SH-SY5Y (cell line): ENCODE data around the gene EVI2A.

Experiments used
- GATA2 ChIP-seq: IDR thresholded peaks from 2 replicates; pipeline ENCODE4 v1.6.1; 2011; ENCODE audit warnings: mild to moderate bottlenecking, low read depth, low read length
- GATA3 ChIP-seq: IDR thresholded peaks from 2 replicates; pipeline ENCODE4 v1.6.1; 2011; ENCODE audit warnings: low read depth, mild to moderate bottlenecking, low read length, moderate library complexity

Gene EVI2A

DNA sequence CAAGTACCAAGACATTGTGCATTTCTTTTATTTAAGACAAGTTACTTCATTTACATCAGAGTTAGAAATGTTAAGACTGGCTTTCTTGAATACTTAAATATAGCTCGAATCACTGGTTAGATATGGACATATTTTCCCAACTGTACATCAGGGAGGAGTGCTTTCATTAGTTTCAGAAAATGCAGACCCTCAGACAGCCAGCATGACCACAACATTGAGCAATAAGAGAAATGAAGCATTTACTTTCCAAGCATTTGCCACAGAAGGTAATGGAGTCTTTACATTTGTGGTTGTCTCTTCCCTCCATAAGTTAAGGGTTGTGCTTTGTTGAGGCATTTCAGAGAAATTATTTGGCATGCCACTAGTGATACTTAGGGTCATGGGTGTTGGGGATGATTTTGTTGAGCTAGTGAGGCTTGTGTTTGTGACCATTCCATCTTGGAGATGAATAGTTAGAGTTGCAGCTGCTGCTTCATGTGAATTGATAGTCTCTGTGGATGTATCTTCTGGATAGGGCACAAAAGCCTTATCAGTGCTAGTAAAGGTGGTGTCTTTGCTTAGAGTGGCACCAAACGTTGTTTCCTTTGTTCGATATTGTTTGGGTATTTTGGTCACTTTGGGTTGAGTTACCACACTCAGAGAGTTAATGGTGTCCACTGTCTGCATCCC lies 26.5 kb downstream of the EVI2A start:
- no peak for TF ChIP-seq GATA2
- no peak for TF ChIP-seq GATA3

DNA sequence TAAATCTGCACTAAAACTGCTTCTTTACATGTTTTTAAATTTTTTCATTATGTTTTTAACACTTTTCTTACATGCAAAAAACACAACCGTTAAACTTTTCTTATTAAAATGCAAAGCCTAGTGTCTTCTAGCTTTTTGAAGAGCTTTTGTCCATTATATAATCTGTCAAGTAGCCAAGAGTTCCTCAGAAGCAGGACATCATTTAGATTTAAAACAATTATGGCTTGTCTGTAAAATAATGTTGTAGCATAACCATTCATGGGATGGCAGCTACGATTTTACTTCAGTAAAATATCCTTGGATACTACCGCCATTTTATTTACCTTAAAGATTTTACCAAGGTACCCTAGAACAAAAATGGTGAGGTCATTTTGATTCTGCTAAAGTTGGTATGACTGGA lies 27.2 kb downstream of the EVI2A start:
- TF ChIP-seq GATA2 (no peak), GATA3 (no peak)

DNA sequence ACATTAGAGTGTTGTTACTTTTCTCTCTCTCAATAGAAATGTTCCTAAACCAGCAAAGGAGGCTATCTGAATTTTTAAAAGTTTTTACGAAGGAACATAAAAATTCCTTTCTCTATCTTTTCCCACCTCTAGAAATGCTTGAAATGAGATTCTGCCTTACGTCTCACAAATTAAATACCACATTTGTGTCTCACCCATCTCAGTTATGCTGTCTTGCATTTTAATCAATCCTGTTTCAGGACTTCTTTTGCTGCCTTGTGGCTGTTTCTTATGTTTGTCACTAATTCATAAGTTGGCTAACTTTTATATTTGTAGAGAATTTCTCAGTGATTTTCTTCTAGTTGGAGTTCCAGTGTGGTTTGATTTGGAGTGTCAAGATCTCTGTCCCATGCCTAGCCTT lies 27.8 kb downstream of the EVI2A start:
- TF ChIP-seq GATA3 (no peak), GATA2 (no peak)

DNA sequence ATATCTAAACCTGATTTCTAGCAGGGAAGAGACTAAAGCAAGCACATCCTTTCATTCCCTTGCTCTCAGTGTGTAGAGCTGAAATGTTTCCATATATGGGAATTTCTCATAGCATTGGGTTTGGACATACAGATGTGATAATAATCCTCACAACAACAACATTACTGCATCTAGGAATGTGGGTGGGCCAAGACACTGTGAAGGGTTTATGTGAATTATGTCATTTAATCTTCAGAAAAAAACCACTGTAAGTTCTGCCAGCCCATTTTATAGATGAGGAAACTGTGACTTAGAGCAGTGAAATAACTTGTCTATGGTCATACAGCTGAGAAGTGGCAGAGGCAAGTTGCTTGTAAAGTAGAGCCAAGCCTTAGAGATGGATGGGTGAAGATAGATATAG lies 29.6 kb downstream of the EVI2A start:
- TF ChIP-seq GATA3: no peak
- no peak for TF ChIP-seq GATA2

DNA sequence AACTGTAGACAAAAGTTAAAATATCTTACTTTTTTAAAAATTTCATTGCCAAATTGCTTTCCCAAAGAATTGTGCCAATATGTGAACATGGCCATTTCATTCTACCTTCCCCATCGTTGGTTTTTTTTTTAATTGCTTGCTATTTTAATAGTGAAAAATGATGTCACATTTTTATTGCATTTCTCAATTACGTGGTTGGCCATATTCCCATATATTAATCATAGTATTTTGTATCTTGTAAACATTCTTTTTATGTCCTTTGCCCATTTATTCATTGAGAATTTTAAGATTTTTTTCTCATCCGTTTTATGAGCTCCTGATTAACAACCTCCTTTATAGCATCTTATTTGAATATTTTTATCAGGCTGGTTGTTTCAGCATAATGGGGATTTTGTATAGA lies 31.6 kb downstream of the EVI2A start:
- TF ChIP-seq GATA3 (no peak), GATA2 (no peak)

DNA sequence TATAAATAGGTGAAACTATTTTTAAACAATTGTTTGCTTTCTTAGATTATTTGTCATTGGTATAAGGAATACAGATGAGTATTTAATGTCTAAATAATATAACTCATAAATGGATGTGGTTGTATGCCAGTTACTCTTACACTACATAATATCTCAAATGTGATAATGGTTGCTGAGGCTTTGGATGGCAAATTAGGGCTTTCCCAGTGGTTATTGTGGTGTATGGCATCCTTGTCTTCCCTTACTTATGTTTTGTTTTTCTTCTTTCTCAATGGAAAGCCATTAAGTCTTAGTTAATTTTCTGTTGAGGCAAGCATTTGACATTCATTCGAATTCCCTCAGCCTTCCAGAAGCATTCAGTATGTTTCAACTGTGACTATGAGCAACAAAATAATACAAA lies 34.8 kb downstream of the EVI2A start:
- TF ChIP-seq GATA3 (no peak), GATA2 (no peak)

DNA sequence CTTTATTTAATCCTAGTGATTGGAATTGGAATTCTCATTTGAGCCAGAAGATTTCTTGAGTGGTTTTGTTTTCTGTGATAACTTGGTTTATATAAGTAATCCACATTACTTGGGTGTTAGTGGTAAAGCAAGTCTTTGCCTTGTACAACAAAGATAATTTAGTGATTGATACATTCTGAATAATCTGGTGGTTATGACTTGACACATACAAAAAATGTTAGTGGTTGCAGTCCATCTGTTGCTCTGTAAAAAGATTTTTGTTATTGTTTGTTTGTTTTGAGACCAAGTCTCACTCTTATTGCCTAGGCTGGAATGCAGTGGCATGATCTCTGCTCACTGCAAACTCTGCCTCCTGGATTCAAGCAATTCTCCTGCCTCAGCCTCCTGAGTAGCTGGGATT lies 37.6 kb downstream of the EVI2A start:
- TF ChIP-seq GATA2: no peak
- TF ChIP-seq GATA3: no peak

DNA sequence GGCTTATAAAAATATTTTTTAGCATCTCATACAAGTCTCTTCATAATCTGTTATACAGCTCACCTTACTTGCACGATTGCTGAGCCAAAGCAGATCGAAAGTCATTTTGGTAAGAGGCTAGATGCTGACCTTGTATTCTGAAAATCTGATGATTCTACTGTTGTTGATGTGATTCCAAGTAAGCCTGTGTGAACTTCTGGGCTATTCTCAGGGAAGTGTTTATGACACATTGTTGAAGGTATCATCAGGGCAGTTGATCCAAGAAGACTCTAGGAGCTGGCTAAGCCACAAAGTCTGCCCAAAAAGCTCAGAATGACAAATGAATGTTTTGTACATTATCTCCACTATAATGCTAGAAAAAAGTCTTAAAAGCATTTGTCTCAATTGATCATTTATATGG lies 40.4 kb downstream of the EVI2A start:
- TF ChIP-seq GATA3 (no peak), GATA2 (no peak)

DNA sequence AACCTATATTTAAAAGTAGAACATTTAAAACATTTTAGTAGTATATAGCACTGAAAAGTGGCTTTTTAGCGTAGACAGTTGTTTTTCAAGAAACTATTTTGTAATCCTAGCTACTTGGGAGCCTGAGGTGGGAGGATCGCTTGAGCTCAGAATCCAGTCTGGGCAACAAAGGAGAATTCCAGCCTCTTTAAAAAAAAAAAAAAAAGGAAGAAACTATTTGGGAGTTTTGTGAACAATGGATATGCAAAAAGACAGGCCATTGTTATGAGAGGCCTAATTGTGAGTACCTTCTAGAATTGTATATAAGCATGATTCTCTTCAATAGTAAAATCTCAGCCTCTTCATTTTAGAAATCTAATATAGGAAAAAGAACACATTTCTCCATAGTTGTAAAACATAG lies 42.0 kb downstream of the EVI2A start:
- TF ChIP-seq GATA2: no peak

DNA sequence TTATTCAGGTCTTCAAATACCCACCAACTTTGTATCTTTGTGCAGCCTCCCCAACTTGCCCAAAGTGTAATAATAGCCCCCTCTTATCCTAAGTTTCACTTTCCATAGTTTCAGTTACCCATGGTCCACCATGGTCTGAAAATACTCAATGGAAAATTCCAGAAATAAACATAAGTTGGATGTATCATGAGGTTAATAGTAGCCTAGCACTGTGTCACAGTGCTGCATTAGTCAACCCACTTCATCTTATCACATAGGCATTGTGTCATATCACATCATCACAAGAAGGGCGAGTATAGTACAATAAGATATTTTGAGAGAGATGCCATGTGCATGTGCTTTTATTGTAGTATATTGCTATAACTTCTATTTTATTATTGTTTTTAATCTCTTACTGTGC lies 46.3 kb downstream of the EVI2A start:
- no peak for TF ChIP-seq GATA3
- TF ChIP-seq GATA2: no peak

DNA sequence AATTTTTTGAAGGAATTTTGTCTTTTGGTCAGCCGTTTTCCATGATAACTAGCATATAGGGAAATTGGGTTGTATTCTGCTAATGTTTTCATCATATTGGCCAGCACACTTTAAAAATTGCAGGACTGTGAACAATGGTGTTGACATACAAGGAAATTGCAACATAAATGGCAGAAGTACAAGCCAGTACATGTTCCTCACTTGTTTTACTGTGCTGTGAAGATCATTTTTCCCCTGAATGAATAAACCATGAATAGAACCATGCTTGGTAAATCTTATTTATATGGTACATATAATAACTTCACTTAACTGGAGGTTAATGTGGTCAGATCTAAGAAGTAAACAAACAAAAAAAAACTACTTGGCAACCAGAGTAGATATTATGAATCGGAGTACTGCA lies 47.2 kb downstream of the EVI2A start:
- TF ChIP-seq GATA3: no peak
- no peak for TF ChIP-seq GATA2

DNA sequence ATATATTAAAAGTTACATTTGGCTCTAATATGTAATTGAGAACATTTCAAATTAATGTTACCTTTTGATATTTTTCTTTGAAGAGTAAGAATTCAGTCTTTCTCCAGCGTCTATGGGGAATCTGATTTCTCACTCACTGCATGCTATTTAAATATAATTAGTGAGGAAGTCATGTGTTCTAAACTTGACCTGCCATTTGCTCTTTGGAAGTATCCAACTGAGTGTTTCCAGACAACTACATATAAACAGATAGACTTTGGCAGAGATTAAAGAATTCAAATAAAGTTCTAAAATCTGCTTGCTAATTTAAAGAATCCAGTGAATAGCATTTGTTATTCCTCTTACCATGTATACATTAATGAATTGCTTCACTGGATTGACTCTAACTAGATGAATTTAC lies 47.9 kb downstream of the EVI2A start:
- no peak for TF ChIP-seq GATA3
- TF ChIP-seq GATA2: no peak

DNA sequence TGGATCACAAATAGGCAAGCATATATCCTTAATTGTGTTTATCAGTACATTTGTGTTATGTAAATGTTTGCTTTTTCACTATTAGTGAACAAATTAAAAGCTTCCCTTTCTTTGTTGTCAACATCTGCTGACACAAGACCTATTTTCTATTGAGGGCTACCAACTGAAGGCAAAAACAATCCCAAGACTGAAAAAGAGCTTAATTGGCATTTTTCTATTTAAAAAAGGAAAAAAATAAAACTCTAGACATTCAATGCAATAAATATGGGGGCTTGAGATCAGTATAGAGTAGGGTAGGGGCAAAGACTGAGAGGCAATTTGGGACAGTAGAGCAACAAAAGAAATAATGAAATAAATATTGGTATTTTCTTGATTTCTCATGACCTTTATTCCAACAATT lies 48.6 kb downstream of the EVI2A start:
- TF ChIP-seq GATA3 (no peak), GATA2 (no peak)

DNA sequence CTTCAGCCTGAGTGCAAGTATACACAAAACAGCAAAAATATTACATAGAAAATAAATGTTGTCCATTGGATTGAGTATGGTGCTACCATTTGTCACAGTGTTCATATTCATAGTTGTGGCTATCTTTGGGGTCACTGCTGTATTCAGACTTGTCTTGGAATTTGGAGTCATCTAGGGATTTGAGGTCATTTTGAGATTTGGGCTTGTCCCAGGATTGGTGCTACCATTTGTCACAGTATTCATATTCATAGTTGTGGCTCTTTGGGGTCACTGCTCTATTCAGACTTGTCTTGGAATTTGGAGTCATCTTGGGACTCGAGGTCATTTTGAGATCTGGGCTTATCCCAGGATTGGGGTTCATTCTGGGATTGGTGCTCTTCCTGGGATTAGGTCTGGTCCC lies 49.2 kb downstream of the EVI2A start:
- TF ChIP-seq GATA2 (no peak), GATA3 (no peak)

DNA sequence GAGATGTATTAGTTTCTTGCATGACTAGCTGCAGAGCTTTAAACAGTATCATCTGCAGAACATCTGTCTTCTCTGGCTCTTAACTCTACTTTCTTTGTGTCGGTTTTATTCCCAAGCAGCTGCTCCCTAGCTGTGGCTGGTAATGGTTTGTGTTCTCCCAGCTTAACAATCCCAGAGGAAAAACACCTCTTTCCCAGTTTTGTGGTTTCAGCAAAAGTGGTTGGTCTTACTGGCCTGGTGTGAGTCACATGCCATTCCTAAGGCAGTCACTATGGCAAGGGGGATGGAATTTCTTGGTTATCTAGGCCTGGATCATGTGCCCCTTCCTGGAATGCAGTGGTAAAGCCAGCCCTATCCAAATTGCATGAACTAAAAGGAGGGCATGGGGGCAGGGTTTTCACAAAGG lies 51.8 kb downstream of the EVI2A start:
- TF ChIP-seq GATA2 (no peak), GATA3 (no peak)

DNA sequence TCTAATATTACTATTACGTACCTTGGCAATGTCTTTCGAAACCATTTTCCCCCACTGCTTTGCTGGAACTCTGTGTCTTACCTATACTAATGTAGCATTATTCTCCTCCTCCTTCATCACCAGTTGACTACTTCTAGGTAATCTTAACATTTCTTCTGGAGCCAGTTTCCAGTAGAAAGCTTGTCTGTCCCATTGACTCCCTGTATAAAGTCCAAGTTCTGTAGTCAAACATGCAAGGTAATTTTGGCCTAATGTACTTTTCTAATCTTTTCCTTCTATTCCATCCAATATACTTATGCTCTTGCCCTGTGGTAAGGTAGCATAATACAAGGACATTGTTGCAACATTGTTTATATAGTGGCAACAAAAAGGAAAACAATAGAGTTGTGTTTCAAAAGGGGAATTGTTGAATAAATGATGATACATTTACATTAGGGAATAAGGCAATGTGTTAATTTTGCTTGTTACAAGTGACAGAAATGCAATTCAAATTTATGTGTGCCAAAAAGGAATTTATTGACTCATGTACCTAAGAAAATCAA lies 52.3 kb downstream of the EVI2A start:
- no peak for TF ChIP-seq GATA3
- no peak for TF ChIP-seq GATA2
